GM12872 (cell line): ENCODE data around the gene ZNF775.

Experiments used
- CTCF ChIP-seq: IDR thresholded peaks from 3 replicates; pipeline ENCODE4 v1.5.1; 2011; ENCODE audit warnings: low read depth, mild to moderate bottlenecking, low read length, moderate library complexity; ENCODE audit not compliant: insufficient read depth

ZNF775 gene

GRCh38 chr7:150375662-150376521, 3.2 kb upstream of the ZNF775 start:
- no peak for TF ChIP-seq CTCF

GRCh38 chr7:150376560-150376959, 2.6 kb upstream of the ZNF775 start:
- TF ChIP-seq CTCF: no peak

GRCh38 chr7:150377196-150377595, 1.9 kb upstream of the ZNF775 start:
- TF ChIP-seq CTCF: no peak

GRCh38 chr7:150377635-150378034, 1.5 kb upstream of the ZNF775 start:
- no peak for TF ChIP-seq CTCF

- TF ChIP-seq CTCF: peak; percentile 27; the same call in 1 of the 3 replicates
Observed at GRCh38 chr7:150378115-150378852, 846 bp upstream of the ZNF775 start.

GRCh38 chr7:150379441-150380379, 580 bp downstream of the ZNF775 start:
- TF ChIP-seq CTCF: no peak

- no peak for TF ChIP-seq CTCF
Observed at GRCh38 chr7:150380463-150380862, 1.3 kb downstream of the ZNF775 start.
